Liver (tissue), 9 donors: ENCODE results near the gene CAP1. TPM values are rescaled to one million over a fixed set of nuclear protein-coding genes. Genes with fewer than 3 reads are reported as not detected.
A peak's percentile ranks its signal among the peaks of the same experiment; 100 is the strongest.

Experiments used
- DNase-seq: peaks from one replicate; pipeline ENCODE4 v3.0.0-alpha.2; 2017; ENCODE audit warnings: low spot score
- H3K27ac ChIP-seq, 2 donors: one replicate each; pipeline ENCODE4 v1.7.0; 2013; ENCODE audit warnings: inconsistent platforms in 2 of 2, low read length in 2 of 2, control low read depth in 1 of 2, low read depth in 1 of 2, mild to moderate bottlenecking in 1 of 2
- H3K27me3 ChIP-seq, 4 donors: one replicate each; pipeline versions ENCODE4 v1.6.1 to v1.7.0; 2013; ENCODE audit warnings: low read length in 3 of 4, inconsistent platforms in 1 of 4, mild to moderate bottlenecking in 1 of 4, moderate library complexity in 1 of 4; ENCODE audit not compliant: control insufficient read depth in 4 of 4, insufficient read depth in 4 of 4
- H3K36me3 ChIP-seq, 4 donors: one replicate each; pipeline versions ENCODE4 v1.6.1 to v1.7.0; 2013; ENCODE audit warnings: low read length in 3 of 4, mild to moderate bottlenecking in 3 of 4, low read depth in 1 of 4, moderate library complexity in 1 of 4; ENCODE audit not compliant: control insufficient read depth in 4 of 4, insufficient read depth in 3 of 4
- H3K4me1 ChIP-seq, 4 donors: one replicate each; pipeline versions ENCODE4 v1.6.1 to v1.7.0; 2013; ENCODE audit warnings: low read length in 3 of 4, mild to moderate bottlenecking in 3 of 4, moderate library complexity in 1 of 4; ENCODE audit not compliant: control insufficient read depth in 4 of 4, insufficient read depth in 4 of 4
- H3K4me3 ChIP-seq, 3 donors: one replicate each; pipeline versions ENCODE4 v1.6.1 to v1.7.0; 2013; ENCODE audit warnings: low read length in 3 of 3, control low read depth in 1 of 3, low read depth in 1 of 3, mild to moderate bottlenecking in 1 of 3
- H3K9ac ChIP-seq, 2 donors: one replicate each; pipeline ENCODE4 v1.7.0; 2013; ENCODE audit warnings: low read length in 2 of 2, mild to moderate bottlenecking in 2 of 2, moderate library complexity in 2 of 2, control low read depth in 1 of 2, low read depth in 1 of 2
- H3K9me3 ChIP-seq, 4 donors: one replicate each; pipeline versions ENCODE4 v1.6.1 to v1.7.0; 2013; ENCODE audit warnings: low read length in 3 of 4; ENCODE audit not compliant: control insufficient read depth in 4 of 4
- EGR1 ChIP-seq, 2 donors: IDR thresholded peaks; 2 replicates each; pipeline ENCODE4 v1.6.1; 2016 to 2018; ENCODE audit warnings: antibody characterized with exemption in 2 of 2, low read depth in 2 of 2
- FOXA2 ChIP-seq: IDR thresholded peaks from 2 replicates; pipeline ENCODE4 v1.6.1; 2016; ENCODE audit warnings: antibody characterized with exemption
- GABPA ChIP-seq, 2 donors: IDR thresholded peaks in 1 of 2; conservative IDR thresholded peaks in 1 of 2; 2 replicates each; pipeline ENCODE4 v1.6.1; 2016; ENCODE audit warnings: antibody characterized with exemption in 2 of 2, mild to moderate bottlenecking in 1 of 2, moderate library complexity in 1 of 2
- NR2F2 ChIP-seq: IDR thresholded peaks from 2 replicates; pipeline ENCODE4 v1.6.1; 2016; ENCODE audit warnings: antibody characterized with exemption
- REST ChIP-seq: IDR thresholded peaks from 2 replicates; pipeline ENCODE4 v1.6.1; 2016; ENCODE audit warnings: antibody characterized with exemption, mild to moderate bottlenecking
- RXRA ChIP-seq, 2 donors: IDR thresholded peaks; 2 replicates each; pipeline ENCODE4 v1.6.1; 2017 to 2018; ENCODE audit warnings: antibody characterized with exemption in 2 of 2, mild to moderate bottlenecking in 1 of 2
- SP1 ChIP-seq: IDR thresholded peaks from 2 replicates; pipeline ENCODE4 v1.6.1; 2018; ENCODE audit warnings: antibody characterized with exemption, mild to moderate bottlenecking
- TAF1 ChIP-seq: conservative IDR thresholded peaks from 2 replicates; pipeline ENCODE4 v1.6.1; 2016; ENCODE audit warnings: antibody characterized with exemption, mild to moderate bottlenecking
- YY1 ChIP-seq: IDR thresholded peaks from 2 replicates; pipeline ENCODE4 v1.6.1; 2016; ENCODE audit warnings: antibody characterized with exemption, mild to moderate bottlenecking
- WGBS: extraction: QIAGEN DNeasy Blood & Tissue Kit; methylation state at CpG from one replicate; pipeline ENCODE4 v1.1.7; 2013; 5-methylcytosine and 5-hydroxymethylcytosine counted together
- polyA plus RNA-seq, 2 donors: library from polyadenylated mRNA; stranded (reverse) in 1 of 2; unstranded in 1 of 2; fragments of 200-250 nt in 1 of 2; fragments of >200 nt in 1 of 2; fragmentation: Nextera tagmentation in 1 of 2; extraction: Ambion mirVana in 1 of 2; gene quantifications; one replicate each; pipeline versions ENCODE4 v1.2.1 to v1.2.3, GENCODE V29; 2013 to 2015
- total RNA-seq, 2 donors: library from RNA; depleted of rRNA; stranded (reverse); fragments of >200 nt; gene quantifications; one replicate each; pipeline ENCODE4 v1.2.3, GENCODE V29; 2014
- TF ChIP-seq, protein P1 (sequence below): IDR thresholded peaks from 2 replicates; pipeline ENCODE4 v1.6.1; 2016; ENCODE audit warnings: antibody characterized with exemption
- TF ChIP-seq, protein P2 (sequence below): IDR thresholded peaks from 2 replicates; pipeline ENCODE4 v1.6.1; 2016; ENCODE audit warnings: antibody characterized with exemption
- TF ChIP-seq, protein P3 (sequence below): IDR thresholded peaks from 2 replicates; pipeline ENCODE4 v1.6.1; 2016; ENCODE audit warnings: antibody characterized with exemption
- TF ChIP-seq, protein P4 (sequence below): fragments of 150-350 bp; IDR thresholded peaks from 2 replicates; pipeline ENCODE4 v1.5.1; 2017; ENCODE audit warnings: improper control_type of control experiment, low read depth, low read length; ENCODE audit not compliant: missing input control
- donor health status: healthy.
- donor health status: healthy.
- donor health status: healthy.
- donor health status: healthy.
- donor health status: healthy.

CAP1 gene
- total and polyA plus RNA-seq, 4 donors: 75.5 to 105 (median 84.6) TPM

DNA sequence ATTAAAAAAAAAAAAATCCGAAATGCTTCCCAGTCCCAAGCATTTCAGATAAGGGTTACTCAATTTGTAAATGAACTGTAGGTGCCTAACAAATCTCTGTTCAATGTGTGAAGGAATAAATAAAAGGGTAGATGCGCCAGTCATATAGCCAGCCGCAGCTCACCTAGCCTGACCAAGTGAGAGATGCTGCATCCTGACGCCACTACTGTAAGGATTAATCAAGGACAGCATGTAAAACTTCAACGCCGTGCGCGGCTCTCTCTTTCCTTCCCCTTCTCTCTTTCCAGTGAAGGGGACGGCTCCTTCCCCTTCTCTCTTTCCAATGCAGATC, 56.1 kb downstream of the CAP1 start:
- Histone ChIP-seq H3K27ac (no peak overlapping the region), H3K36me3 (peaks cover 0 to 2% (median 0%) of the 10 kb centered on the region in 4 donors), H3K27me3 (no peaks in the 10 kb centered on the region), H3K4me1 (peaks cover 0 to 12% (median 5%) of the 10 kb centered on the region in 4 donors), H3K9me3 (no peaks in the 10 kb centered on the region), H3K4me3 (peak overlapping the region; percentile 40 to 59 (median 59)), H3K9ac (no peak overlapping the region)
- 14% methylated on average over 9 of the region's 9 CpGs for WGBS
- DNase-seq: no peak
- TF ChIP-seq EGR1 (IDR thresholded peaks at IDR 0.05; ENCODE audit: low read depth in 2 of 2) (no peak), YY1 (no peak), SP1 (no peak), FOXA2 (no peak), REST (no peak), TAF1 (no peak), GABPA (IDR thresholded peaks at IDR 0.05 in 1 of 2, conservative IDR thresholded peaks at IDR 0.05 in 1 of 2) (no peak), RXRA (IDR thresholded peaks at IDR 0.05) (no peak), NR2F2 (no peak)
- TF ChIP-seq, protein P1, sequence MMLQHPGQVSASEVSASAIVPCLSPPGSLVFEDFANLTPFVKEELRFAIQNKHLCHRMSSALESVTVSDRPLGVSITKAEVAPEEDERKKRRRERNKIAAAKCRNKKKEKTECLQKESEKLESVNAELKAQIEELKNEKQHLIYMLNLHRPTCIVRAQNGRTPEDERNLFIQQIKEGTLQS: no peak
- TF ChIP-seq, protein P2, sequence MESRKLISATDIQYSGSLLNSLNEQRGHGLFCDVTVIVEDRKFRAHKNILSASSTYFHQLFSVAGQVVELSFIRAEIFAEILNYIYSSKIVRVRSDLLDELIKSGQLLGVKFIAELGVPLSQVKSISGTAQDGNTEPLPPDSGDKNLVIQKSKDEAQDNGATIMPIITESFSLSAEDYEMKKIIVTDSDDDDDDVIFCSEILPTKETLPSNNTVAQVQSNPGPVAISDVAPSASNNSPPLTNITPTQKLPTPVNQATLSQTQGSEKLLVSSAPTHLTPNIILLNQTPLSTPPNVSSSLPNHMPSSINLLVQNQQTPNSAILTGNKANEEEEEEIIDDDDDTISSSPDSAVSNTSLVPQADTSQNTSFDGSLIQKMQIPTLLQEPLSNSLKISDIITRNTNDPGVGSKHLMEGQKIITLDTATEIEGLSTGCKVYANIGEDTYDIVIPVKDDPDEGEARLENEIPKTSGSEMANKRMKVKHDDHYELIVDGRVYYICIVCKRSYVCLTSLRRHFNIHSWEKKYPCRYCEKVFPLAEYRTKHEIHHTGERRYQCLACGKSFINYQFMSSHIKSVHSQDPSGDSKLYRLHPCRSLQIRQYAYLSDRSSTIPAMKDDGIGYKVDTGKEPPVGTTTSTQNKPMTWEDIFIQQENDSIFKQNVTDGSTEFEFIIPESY: no peak
- TF ChIP-seq, protein P3, sequence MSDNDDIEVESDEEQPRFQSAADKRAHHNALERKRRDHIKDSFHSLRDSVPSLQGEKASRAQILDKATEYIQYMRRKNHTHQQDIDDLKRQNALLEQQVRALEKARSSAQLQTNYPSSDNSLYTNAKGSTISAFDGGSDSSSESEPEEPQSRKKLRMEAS: no peak

GRCh38 chr1:40096977-40097782, 56.7 kb downstream of the CAP1 start, which contains the start of gene PPT1:
TSS of gene PPT1 (minus strand) at chr1:40097252. CDS start at chr1:40097238, 14 bp downstream.
- WGBS: 2% methylated on average over 51 of the region's 51 CpGs

More at GRCh38 chr1:40096977-40097782, 56.7 kb downstream of the CAP1 start, which contains the start of gene PPT1:
- no peak within 1 kb of the TSS for H3K9ac ChIP-seq
- H3K4me3 ChIP-seq: peak within 1 kb of the TSS; percentile 40 to 59 (median 59)
- peaks cover 0 to 2% (median 0%) of the 10 kb centered on the region in 4 donors for H3K36me3 ChIP-seq
- no peaks in the 10 kb centered on the region for H3K9me3 ChIP-seq
- no peak within 1 kb of the TSS for H3K27ac ChIP-seq
- peaks cover 0 to 12% (median 5%) of the 10 kb centered on the region in 4 donors for H3K4me1 ChIP-seq
- TF ChIP-seq, protein P3: peak; percentile 67
- TF ChIP-seq, protein P4, sequence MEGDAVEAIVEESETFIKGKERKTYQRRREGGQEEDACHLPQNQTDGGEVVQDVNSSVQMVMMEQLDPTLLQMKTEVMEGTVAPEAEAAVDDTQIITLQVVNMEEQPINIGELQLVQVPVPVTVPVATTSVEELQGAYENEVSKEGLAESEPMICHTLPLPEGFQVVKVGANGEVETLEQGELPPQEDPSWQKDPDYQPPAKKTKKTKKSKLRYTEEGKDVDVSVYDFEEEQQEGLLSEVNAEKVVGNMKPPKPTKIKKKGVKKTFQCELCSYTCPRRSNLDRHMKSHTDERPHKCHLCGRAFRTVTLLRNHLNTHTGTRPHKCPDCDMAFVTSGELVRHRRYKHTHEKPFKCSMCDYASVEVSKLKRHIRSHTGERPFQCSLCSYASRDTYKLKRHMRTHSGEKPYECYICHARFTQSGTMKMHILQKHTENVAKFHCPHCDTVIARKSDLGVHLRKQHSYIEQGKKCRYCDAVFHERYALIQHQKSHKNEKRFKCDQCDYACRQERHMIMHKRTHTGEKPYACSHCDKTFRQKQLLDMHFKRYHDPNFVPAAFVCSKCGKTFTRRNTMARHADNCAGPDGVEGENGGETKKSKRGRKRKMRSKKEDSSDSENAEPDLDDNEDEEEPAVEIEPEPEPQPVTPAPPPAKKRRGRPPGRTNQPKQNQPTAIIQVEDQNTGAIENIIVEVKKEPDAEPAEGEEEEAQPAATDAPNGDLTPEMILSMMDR: peak; percentile 5
- no peak for TF ChIP-seq SP1
- no peak for TF ChIP-seq TAF1
- TF ChIP-seq RXRA (IDR thresholded peaks at IDR 0.05): no peak
- TF ChIP-seq YY1: peak; percentile 98
- DNase-seq: peak; percentile 77
- no peaks in the 10 kb centered on the region for H3K27me3 ChIP-seq
